Middle frontal gyrus (tissue), 1 donor: ENCODE results near the gene ZDHHC11B.
"Not testable (repeated sequence)": the region's sequence is repeated elsewhere in the genome, so short reads cannot be mapped to it uniquely, and the experiment has no call there.

ENCODE experiments used
- DNase-seq: peaks from one replicate; pipeline ENCODE4 v3.0.0-alpha.2; 2015; ENCODE audit warnings: low spot score; ENCODE audit errors: extremely low spot score

The ZDHHC11B gene

GRCh38 chr5:784428-785177 is at the start of gene ZDHHC11B:
ZDHHC11B (minus strand) TSS chr5:784729; CDS start chr5:766919, 17,810 bp downstream.
- DNase-seq: not testable (repeated sequence)

- DNase-seq: not testable (repeated sequence)
Observed at GRCh38 chr5:834013-834412, 49.5 kb upstream of the ZDHHC11B start.

GRCh38 chr5:828194-828593 is 43.7 kb upstream of the ZDHHC11B start:
- DNase-seq: not testable (repeated sequence)

GRCh38 chr5:825544-825943 is 41.0 kb upstream of the ZDHHC11B start:
- not testable (repeated sequence) for DNase-seq

- no peak for DNase-seq
Observed at GRCh38 chr5:821504-821903, 37.0 kb upstream of the ZDHHC11B start.

- no peak for DNase-seq
Observed at GRCh38 chr5:820245-820644, 35.7 kb upstream of the ZDHHC11B start.

- DNase-seq: no peak
Observed at GRCh38 chr5:819078-819477, 34.5 kb upstream of the ZDHHC11B start.

GRCh38 chr5:816176-816575 is 31.6 kb upstream of the ZDHHC11B start:
- no peak for DNase-seq

GRCh38 chr5:815449-815848 is 30.9 kb upstream of the ZDHHC11B start:
- DNase-seq: no peak

- not testable (repeated sequence) for DNase-seq
Observed at GRCh38 chr5:813575-813974, 29.0 kb upstream of the ZDHHC11B start.

- DNase-seq: not testable (repeated sequence)
Observed at GRCh38 chr5:811384-811783, 26.9 kb upstream of the ZDHHC11B start.

GRCh38 chr5:807719-808514 is 23.4 kb upstream of the ZDHHC11B start:
- DNase-seq: not testable (repeated sequence)

GRCh38 chr5:801472-801871 is 16.9 kb upstream of the ZDHHC11B start:
- no peak for DNase-seq

GRCh38 chr5:801055-801454 is 16.5 kb upstream of the ZDHHC11B start:
- DNase-seq: not testable (repeated sequence)

GRCh38 chr5:798505-799138 is 14.1 kb upstream of the ZDHHC11B start:
- DNase-seq: not testable (repeated sequence)

GRCh38 chr5:797986-798385 is 13.5 kb upstream of the ZDHHC11B start:
- DNase-seq: not testable (repeated sequence)

GRCh38 chr5:795873-796272 is 11.3 kb upstream of the ZDHHC11B start:
- not testable (repeated sequence) for DNase-seq

- not testable (repeated sequence) for DNase-seq
Observed at GRCh38 chr5:794948-795347, 10.4 kb upstream of the ZDHHC11B start.

- DNase-seq: not testable (repeated sequence)
Observed at GRCh38 chr5:788703-789102, 4.2 kb upstream of the ZDHHC11B start.

- not testable (repeated sequence) for DNase-seq
Observed at GRCh38 chr5:787857-788233, 3.3 kb upstream of the ZDHHC11B start.

- not testable (repeated sequence) for DNase-seq
Observed at GRCh38 chr5:787224-787856, 2.8 kb upstream of the ZDHHC11B start.
